COR-L47 (cell line): ENCODE data around the gene CCDC97.

Experiments
- DNase-seq: peaks from one replicate; lab custom pipeline; 2025; lab: John Stamatoyannopoulos, UW

CCDC97 gene

DNA sequence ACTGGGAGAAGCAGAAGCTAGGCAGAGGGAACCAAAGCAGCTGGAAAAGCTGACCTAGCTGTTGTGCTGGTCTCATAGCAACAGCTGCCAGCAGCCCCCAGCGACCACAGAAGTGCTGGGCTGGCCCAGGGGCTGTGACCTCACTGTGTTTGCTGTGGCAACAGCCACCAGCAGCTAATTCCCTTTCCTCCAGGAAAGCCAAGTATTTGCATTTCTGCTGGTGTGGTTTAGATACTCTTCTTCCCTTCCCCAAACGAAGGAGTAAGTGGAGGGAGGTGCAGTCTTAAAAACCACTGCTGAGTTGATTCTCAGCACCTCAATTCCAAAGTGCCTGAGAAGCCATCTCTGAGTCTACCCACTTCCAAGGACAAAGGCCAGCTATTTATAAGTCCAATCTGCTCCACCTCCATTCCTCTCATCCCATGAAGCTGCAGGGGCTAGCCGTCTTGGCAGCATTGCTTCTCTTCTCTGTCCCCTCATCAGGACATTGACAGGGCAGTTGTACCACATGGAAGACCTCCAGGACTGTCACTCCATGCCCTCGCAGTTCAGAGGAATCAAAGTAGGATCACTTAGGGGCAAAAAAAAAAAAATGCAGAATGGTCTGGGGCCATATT is 11.5 kb upstream of the CCDC97 start:
- DNase-seq: peak; percentile 2

DNA sequence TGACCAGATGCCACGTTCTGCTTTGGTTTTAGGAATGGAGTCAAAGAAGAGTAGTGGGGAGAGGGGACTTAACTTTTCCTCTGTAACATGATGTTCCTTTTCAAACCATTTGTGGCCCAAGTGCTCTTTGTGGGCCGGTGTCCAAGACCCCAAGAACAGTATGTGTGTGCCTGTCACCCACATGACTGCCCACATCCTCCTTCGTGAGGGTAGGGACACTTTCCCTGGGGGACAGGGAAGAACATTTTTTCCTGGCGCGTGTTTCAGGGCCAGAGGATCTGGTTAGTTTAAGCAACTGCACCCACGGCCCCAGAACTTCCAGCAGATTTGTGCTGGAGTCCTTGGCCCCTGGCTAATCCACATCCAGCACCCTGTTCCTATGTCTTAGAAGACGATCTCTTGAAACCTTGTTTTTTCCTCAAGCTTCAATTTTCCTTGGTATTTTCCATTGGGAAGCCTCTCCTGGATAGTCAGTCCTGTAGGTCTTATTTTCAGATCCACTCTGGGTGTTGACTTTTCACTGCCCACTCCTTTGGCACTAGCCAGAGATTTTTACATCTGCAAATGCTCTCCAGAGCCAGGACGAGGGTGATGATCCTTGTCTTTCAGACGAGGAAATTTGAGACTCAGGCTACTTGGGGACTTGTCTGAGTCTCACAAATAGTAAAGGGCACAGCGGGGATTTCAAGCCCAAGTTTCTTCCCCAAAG is 10.8 kb upstream of the CCDC97 start:
- no peak for DNase-seq

DNA sequence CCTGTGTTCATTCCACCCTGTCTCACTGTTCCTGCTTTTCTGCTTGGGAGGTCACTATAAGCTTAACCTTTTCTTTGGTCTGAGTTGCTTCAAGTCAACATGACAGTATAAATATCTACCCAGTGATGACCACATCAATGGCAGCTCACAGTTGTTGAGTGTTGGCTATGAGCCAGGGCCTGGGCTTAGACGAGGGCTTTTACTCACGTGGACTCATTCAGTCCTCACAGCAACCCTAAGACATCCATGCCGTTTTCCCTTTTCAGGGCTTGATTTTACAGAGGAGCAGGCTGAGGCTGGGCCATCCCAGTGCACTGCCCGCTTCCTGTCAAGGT is 10.2 kb upstream of the CCDC97 start:
- no peak for DNase-seq

DNA sequence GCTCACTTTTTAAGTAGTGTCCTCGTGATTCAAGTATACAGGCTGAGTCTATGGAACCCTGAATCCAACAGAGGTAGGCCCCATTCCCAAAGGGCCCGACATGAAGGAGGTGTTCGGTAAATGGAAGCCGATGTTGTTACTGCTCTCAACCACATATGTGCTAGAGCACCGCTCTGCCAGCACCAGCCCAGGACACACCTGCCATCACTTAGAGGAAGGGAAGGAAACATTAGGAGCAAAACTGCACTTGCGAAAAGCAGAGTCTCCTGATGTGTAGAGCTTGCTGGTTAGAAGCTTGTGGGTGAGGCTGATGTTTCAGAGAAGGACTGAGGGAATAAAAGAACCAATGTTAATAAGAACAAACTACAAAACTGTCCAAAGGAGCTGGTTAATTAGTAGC is 9.4 kb upstream of the CCDC97 start:
- DNase-seq: no peak

DNA sequence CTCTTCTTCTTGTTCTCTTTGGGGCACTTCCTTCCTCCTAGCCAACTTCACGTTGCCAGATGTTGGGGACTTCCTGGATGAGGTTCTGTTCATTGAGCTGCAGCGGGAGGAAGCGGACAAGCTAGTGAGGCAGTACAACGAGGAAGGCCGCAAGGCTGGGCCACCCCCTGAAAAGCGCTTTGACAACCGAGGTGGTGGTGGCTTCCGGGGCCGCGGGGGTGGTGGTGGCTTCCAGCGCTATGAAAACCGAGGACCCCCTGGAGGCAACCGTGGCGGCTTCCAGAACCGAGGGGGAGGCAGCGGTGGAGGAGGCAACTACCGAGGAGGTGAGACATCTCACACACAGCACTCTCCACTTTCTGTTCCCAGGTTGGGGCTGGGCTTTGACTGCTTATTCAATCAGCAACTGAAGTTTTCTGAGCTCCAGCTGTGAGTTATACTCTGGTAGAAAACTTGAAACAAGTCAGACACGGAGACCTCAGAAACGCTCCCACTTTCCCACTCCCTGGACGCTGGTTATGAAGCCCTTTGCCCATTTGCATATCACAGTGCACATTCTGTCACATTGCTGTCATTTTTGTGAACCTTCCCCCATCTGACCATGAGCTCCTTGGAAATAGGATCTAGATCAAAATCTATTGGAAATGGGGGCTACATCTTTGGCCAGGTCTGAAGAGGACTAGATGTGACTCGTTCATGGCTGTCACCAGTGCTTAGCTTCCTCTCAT is 7.2 kb upstream of the CCDC97 start:
- no peak for DNase-seq

DNA sequence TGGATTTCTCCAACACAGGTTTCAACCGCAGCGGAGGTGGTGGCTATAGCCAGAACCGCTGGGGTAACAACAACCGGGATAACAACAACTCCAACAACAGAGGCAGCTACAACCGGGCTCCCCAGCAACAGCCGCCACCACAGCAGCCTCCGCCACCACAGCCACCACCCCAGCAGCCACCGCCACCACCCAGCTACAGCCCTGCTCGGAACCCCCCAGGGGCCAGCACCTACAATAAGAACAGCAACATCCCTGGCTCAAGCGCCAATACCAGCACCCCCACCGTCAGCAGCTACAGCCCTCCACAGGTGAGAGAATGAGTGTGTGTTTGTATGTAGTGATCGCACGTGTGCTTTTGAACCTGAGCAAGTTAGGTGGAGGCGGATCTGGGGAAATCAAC is 6.0 kb upstream of the CCDC97 start:
- DNase-seq: no peak

DNA sequence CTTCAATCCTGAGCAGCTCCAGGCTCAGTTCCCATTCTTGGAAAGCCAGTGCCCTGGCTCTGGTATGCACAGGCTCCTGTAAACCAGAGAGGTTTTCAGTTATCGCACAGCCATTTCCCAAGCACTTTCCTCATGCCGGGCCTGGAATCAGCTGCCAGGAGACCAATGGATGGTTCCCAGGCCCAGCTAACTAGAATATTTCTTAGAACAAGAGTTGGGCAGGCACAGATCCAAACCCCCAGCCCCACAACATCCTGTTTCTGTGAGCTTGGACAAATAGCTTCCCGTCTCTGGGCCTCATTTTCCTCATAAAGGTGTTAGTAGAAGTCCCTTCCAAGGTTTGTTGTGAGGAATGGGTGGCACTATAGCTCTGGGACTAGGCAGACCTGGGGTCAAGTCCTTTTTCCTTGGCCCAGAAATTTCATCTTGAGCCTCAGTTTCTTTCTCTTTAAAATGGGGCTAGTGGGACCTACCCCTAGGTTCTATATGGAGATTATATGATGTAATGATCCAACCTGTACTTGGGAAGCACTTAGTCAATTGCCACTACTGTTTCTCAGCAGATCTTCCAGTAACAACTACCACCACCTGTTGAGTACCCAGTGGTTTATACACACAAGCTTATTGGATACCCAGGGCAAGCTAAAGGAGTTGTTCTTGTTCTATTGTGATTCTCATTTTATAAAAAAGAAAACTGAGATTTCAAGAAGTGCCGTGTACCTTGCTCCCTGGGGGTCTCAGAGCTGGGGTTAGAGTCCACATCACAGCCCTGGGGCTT is 5.1 kb upstream of the CCDC97 start:
- DNase-seq: no peak

DNA sequence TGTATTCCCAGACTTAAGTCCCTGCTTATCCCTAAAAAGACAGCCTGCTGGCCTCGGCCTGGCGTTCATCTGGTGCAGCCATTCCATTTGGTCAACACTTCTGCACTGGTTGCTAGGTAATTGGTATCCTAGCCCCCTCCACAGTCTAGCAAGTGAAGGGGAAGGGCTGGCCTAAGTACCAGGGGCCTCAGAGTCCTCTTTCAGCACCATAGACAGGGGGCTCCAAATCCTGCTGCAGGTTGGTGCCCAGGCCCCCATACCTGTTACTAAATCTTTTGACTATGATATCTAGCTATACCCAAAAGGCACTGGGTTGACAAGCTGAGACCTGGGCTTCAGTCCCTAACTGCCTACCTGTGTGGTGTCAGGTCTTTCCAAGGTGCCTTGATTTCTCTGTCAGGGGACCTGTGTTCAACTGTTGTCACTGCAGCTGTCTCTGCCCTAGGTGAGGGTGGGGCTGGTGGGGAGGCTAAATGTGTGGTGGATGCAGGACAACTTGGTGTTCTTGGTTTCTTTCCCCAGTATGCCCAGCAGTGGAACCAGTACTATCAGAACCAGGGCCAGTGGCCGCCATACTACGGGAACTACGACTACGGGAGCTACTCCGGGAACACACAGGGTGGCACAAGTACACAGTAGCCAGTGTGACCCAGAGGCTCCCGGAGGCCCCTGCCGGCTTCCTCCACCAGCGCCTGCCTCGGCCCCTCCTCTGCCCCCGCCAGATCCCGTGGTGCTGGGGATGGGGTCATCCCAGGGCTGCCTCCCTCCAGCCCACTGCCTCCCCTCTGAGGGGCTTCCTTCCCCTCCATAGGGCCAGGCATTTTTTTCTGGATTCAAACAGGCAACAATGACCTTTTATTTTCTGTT is 3.8 kb upstream of the CCDC97 start:
- DNase-seq: no peak

DNA sequence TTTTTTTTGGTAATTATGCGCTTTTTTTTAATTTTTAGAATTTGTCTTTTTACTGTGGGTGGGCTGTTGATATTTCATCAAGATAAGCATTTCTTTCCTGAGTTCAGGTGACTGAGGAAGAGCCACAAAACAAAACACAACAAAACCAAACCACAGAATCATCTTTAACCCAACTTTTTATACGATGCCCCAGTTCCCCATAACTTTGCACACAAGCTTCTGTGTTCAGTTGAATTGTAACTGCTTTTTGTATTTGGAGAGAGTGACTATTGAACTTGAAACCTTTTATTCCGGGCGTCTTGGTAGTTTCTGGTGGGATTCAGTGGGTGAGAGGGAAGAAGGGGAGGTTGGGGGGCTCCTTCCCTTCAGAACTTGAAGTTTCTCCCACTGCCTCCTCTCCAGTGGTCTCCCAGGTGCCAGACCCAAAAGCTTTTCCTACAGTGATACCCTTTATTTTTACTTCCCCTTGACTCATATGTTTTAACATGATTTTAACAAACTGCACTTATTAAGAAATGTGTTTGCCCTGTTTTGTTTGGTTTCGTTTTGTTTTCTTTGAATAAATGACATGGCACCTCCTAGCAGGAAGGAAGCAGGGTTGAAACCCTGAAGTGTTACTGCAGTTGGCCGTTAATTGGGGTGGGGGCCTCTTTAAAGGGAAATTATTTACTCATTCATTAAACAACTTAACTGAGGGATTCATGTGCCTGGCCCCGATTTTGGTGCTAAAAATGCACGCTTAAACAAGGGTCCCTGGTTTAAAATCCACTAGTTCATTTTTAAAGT is 2.7 kb upstream of the CCDC97 start:
- no peak for DNase-seq

DNA sequence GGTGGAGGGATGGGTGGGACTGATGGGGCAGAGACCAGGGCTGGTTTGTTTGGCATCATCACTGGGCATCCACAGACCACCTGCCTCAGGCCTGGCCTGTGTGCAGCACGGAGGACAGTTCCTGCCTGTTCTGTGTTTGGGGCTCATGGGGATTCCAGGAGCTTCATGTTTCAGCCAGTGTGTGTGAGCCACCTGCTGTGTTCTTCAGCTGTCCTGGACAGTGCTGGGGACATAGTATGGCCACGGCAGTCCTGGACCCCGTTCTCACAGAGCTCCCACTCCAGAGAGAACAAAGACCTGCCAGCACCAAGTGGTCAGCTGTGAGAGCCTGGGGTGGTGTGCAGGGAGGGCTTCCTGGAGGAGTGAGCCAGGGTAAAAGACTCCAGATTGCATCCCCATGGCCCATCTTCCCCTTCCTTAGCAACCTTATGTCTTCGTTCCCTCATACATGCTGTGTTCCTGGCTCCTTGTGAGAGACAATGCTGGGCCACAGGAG is 2.0 kb upstream of the CCDC97 start:
- DNase-seq: no peak

DNA sequence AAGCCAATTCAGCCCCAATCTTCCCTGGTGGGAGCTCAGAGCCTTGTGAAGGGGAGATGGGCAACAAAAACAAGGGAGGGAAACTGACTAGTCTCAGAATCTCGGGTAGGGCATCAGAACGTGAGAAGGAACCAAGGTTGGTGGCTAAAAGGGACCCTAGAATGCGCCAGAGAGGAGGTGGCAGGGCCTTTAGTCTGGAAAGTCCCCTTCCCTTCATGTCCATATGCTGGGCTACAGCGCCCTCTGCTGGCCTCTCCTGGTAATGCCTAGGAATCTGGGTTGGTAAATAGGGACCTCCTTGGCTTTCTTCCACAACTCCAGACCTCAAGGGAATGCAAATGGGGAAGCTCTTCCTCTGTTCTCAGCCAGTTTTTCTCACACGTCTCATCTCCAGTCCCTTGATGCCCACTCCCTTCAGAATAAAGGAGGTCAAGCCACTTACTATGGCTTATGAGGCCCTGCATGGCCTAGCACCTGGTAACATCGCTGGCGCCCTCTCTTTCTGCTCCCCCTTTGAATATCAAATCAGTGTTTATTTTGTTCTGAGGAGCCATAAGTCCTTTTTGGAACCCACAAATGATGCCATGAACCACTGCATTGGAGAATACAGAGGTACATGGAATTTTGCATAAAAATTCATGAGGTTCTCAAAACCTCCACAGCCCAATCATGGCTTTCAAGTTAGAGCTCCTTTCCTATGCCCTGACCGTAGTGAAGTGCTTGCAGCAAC is 1.4 kb upstream of the CCDC97 start:
- peak; percentile 67 for DNase-seq

DNA sequence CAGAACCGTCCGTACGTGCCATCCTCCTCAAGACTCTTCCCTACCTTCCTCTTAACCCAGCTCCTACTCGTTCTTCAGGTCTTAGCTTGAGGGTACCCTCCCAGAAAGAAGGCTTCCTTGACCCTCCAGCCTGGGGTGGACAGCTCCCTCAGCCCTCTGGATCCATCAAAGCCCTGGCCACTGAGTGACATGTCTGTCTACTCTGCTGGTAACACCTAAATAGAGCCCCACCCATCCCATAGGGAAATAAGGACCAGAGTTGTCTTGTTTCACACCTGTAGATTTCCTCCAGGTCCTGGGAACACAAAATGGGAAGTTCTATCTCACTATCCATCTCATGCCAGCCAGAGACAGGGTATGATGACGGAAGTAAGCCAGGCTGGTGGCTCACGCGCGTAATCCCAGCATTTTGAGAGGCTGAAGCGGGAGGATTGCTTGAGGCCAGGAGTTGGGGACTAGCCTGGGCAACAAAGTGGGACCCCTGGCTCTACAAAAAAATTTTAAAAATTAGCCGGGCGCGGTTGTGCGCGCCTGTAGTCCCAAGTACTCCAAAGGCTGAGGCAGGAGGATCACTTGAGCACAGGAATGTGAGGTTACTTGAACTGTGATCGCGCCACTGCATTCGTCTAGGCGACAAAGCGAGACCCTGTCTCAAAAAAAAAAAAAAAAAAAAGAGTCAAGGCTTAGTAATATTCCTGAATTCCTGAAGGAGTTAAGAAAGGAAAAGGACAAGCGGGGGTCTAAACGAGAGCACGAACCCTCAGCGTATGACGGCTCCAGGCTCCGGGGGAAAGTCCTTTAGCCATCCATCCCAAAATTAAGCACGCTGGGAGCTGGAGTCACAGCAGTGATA is 566 bp upstream of the CCDC97 start:
- no peak for DNase-seq

DNA sequence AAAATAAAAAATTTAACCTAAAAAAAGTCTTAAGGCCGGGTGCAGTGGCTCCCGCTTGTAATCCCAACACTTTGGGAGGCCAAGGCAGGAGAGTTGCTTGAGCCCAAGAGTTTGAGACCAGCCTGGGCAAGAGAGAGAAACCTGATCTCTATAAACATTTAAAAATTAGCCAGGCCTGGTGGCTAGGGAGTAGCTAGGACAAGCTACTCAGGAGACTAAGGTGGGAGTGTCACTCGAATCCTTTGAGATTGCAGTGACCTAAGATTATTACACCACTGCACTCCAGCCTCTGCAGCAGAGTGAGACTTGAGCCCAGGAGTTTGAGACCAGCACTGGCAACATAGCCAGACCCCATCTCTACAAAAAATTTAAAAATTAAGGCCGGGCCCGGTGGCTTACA is 1.1 kb downstream of the CCDC97 start:
- no peak for DNase-seq

DNA sequence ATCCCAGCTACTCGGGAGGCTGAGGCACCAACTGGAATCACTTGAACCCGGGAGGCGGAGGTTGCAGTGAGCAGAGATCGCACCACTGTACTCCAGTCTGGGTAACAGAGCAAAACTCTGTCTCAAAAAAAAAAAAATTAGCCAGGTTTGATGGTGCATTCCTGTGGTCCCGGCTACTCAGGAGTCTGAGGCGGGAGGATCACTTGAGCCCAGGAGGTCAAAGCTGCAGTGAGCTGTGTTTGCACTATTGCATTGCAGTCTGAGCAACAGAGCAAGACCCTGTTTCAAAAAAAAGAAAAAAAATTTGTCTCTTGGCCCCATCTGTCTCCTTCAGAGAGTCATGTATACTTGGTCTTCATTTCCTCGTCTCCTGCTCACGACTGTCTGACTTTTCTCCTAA is 1.6 kb downstream of the CCDC97 start:
- no peak for DNase-seq

DNA sequence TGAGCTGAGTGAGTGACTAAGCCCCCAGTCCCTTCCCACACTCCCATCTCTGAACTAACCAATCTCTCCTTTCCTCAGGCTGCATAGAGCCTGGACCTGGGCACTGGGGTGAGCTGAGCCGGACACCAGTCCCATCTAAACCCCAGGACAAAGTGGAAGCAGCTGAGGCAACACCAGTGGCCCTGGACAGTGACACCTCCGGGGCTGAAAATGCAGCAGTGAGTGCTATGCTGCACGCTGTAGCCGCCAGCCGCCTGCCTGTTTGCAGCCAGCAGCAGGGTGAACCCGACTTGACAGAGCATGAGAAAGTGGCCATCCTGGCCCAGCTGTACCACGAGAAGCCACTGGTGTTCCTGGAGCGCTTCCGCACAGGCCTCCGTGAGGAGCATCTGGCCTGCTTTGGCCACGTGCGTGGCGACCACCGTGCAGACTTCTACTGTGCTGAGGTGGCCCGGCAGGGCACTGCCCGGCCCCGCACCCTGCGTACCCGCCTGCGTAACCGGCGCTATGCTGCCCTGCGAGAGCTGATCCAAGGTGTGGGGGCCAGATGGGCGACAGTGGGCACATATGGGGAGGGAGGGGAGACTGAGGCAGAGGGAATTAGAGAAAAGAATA is 6.4 kb downstream of the CCDC97 start:
- no peak for DNase-seq

DNA sequence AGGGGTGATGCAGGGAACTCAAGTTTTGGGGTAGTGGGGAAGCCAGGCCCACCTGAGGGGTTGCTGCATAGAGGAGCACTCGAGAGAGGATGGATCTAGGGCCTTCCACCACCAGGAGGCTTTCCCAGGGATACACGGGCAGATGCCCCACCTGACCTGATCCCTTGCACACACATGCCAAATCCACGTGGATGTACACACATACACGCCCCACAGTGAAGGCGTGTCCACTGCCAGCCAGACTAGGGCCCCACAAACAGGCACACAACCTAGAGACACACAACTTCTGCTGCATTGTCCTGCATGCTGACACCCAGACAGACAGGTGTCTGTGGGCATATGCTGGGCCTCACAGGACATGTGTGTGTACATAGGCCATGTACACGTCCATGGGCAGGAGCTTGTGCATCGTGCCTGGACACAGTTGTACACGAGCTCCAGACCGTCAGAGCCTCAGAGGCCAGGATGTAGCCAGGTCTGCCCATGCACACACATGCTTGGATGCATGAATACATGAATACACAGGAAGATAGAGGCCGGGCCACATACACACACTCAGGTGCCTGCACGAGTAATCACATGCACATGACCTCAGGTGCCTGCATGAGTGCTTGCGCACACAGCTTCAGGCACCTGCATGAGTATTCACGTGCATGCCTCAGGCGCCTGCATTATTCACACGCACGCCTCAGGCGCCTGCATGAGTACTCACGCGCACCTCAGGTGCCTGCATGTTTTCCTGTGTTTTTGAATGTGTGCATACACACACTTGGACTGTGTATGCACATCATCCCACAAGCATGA is 8.9 kb downstream of the CCDC97 start:
- DNase-seq: no peak

DNA sequence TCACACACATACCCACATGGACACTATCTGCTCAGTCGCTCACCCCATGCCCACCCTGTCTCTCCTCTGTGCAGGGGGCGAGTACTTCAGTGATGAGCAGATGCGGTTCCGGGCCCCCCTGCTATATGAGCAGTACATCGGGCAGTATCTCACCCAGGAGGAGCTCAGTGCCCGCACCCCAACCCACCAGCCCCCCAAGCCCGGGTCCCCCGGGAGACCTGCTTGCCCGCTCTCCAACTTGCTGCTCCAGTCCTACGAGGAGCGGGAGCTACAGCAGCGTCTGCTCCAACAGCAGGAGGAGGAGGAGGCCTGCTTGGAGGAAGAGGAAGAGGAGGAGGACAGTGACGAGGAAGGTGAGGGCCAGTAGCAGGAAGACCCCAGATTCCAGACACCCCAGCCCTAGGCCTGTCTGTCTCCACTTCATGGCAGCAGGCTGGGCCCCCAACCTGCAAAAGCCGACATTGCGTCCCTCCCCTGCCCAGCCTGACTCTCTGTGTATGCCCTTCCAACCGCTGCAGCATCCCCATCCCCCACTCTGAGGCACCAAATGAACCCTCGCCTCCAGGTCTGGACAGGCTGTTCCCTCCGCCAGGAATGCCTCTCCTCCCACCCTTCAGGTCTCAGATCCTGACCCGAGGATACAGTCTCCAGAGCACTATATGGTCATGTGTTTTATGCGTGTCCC is 9.7 kb downstream of the CCDC97 start:
- no peak for DNase-seq
